IPS-11a (cell line): Measurements from ENCODE around the gene ACAT1.
"Not testable (repeated sequence)": the region's sequence is repeated elsewhere in the genome, so short reads cannot be mapped to it uniquely, and the experiment has no call there.

Experiments
- H3K4me3 ChIP-seq: one replicate; pipeline ENCODE4 v1.5.1; 2013; ENCODE audit warnings: low read depth, low read length, control low read depth

ACAT1 gene

GRCh38 chr11:108121274-108122155 is at the start of gene ACAT1:
ACAT1 (plus strand) TSS chr11:108121567; CDS start chr11:108121607, 40 bp downstream.
- peak within 1 kb of the TSS; percentile 59 for H3K4me3 ChIP-seq

- no peak overlapping the region for H3K4me3 ChIP-seq
Observed at GRCh38 chr11:108084811-108085210, 36.6 kb upstream of the ACAT1 start.

GRCh38 chr11:108085672-108086071 is 35.7 kb upstream of the ACAT1 start:
- no peak overlapping the region for H3K4me3 ChIP-seq

- H3K4me3 ChIP-seq, result no peak overlapping the region
Observed at GRCh38 chr11:108092134-108092533, 29.2 kb upstream of the ACAT1 start.

- H3K4me3 ChIP-seq, result no peak overlapping the region
Observed at GRCh38 chr11:108093128-108093904, 28.1 kb upstream of the ACAT1 start.

GRCh38 chr11:108097179-108097578 is 24.2 kb upstream of the ACAT1 start:
- H3K4me3 ChIP-seq, result no peak overlapping the region

GRCh38 chr11:108101090-108101775 is 20.1 kb upstream of the ACAT1 start:
- no peak overlapping the region for H3K4me3 ChIP-seq

- no peak overlapping the region for H3K4me3 ChIP-seq
Observed at GRCh38 chr11:108111126-108111525, 10.2 kb upstream of the ACAT1 start.

GRCh38 chr11:108112057-108112456 is 9.3 kb upstream of the ACAT1 start:
- no peak overlapping the region for H3K4me3 ChIP-seq

- no peak overlapping the region for H3K4me3 ChIP-seq
Observed at GRCh38 chr11:108115500-108116140, 5.7 kb upstream of the ACAT1 start.

- no peak overlapping the region for H3K4me3 ChIP-seq
Observed at GRCh38 chr11:108117746-108118371, 3.5 kb upstream of the ACAT1 start.

GRCh38 chr11:108120936-108121273 is 462 bp upstream of the ACAT1 start:
- H3K4me3 ChIP-seq, result peak overlapping the region; percentile 59

- H3K4me3 ChIP-seq, result peak overlapping the region; percentile 59
Observed at GRCh38 chr11:108122166-108122628, 830 bp downstream of the ACAT1 start.

GRCh38 chr11:108125096-108125495 is 3.7 kb downstream of the ACAT1 start:
- H3K4me3 ChIP-seq, result no peak overlapping the region

GRCh38 chr11:108128772-108129171 is 7.4 kb downstream of the ACAT1 start:
- no peak overlapping the region for H3K4me3 ChIP-seq

GRCh38 chr11:108131993-108132392 is 10.6 kb downstream of the ACAT1 start:
- H3K4me3 ChIP-seq, result no peak overlapping the region

- H3K4me3 ChIP-seq, result not testable (repeated sequence)
Observed at GRCh38 chr11:108132993-108133538, 11.7 kb downstream of the ACAT1 start.

GRCh38 chr11:108135845-108136544 is 14.6 kb downstream of the ACAT1 start:
- no peak overlapping the region for H3K4me3 ChIP-seq

GRCh38 chr11:108137212-108137611 is 15.8 kb downstream of the ACAT1 start:
- H3K4me3 ChIP-seq, result no peak overlapping the region
